Skeletal muscle tissue (tissue), 4 donors: ENCODE data around the gene SRP54. TPM values are rescaled to one million over a fixed set of nuclear protein-coding genes. Genes with fewer than 3 reads are reported as not detected.
A peak's percentile ranks its signal among the peaks of the same experiment; 100 is the strongest.

Experiments
- H3K27ac ChIP-seq: one replicate; pipeline ENCODE4 v1.7.0; 2013; ENCODE audit warnings: mild to moderate bottlenecking, low read depth, low read length, inconsistent platforms
- H3K27me3 ChIP-seq, 3 donors: one replicate each; pipeline ENCODE4 v1.7.0; 2013; ENCODE audit warnings: low read length in 3 of 3; ENCODE audit not compliant: control insufficient read depth in 3 of 3, insufficient read depth in 3 of 3
- H3K36me3 ChIP-seq, 3 donors: one replicate each; pipeline ENCODE4 v1.7.0; 2013; ENCODE audit warnings: low read length in 3 of 3; ENCODE audit not compliant: control insufficient read depth in 3 of 3, insufficient read depth in 3 of 3
- H3K4me1 ChIP-seq, 3 donors: one replicate each; pipeline ENCODE4 v1.7.0; 2013; ENCODE audit warnings: low read length in 3 of 3, mild to moderate bottlenecking in 3 of 3; ENCODE audit not compliant: control insufficient read depth in 3 of 3, insufficient read depth in 3 of 3
- H3K4me3 ChIP-seq, 3 donors: one replicate each; pipeline ENCODE4 v1.7.0; 2013; ENCODE audit warnings: low read length in 3 of 3
- H3K9ac ChIP-seq, 3 donors: one replicate each; pipeline ENCODE4 v1.7.0; 2013; ENCODE audit warnings: low read length in 3 of 3, mild to moderate bottlenecking in 3 of 3, moderate library complexity in 2 of 3, low read depth in 1 of 3
- H3K9me3 ChIP-seq, 3 donors: one replicate each; pipeline ENCODE4 v1.7.0; 2013; ENCODE audit warnings: low read length in 3 of 3; ENCODE audit not compliant: control insufficient read depth in 3 of 3
- total RNA-seq: library from RNA; depleted of rRNA; stranded (reverse); fragments of >200 nt; gene quantifications from one replicate; pipeline ENCODE4 v1.2.3, GENCODE V29; 2014
- donor health status: Osteomylitis.

The SRP54 gene
- 44.9 TPM for total RNA-seq

GRCh38 chr14:34982421-34983147 lies at the start of gene SRP54:
SRP54 (plus strand) TSS chr14:34982992; CDS start chr14:34996710, 13,718 bp downstream.
- Histone ChIP-seq H3K4me1 (peaks cover 18 to 30% (median 28%) of the 10 kb centered on the region in 3 donors), H3K4me3 (peak within 1 kb of the TSS; percentile 97 to 98 (median 98)), H3K9me3 (no peaks in the 10 kb centered on the region), H3K27me3 (no peaks in the 10 kb centered on the region), H3K36me3 (no peaks in the 10 kb centered on the region), H3K27ac (peak within 1 kb of the TSS; percentile 98), H3K9ac (peak within 1 kb of the TSS; percentile 88 to 98 (median 93))

DNA sequence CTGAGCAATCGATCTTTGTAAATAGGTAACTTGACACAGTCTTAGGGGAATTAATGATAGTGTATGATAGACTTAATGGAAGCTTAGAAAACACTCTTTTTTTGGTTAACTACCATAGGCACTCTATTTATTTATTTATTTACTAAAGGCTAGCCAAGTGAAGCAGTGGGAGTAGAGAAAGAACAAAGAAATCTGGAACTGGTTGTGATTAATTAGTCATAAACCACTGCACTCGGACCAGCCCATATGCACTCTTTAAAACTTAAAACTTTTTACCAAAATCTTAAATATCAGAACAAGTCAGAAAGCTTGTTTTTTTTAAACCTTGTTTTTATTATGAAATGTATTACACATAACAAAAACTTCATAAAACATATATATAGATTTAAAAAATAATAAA lies 49.5 kb upstream of the SRP54 start:
- no peaks in the 10 kb centered on the region for H3K27me3 ChIP-seq
- H3K27ac ChIP-seq, result no peak overlapping the region
- H3K4me1 ChIP-seq, result no peaks in the 10 kb centered on the region
- no peak overlapping the region for H3K4me3 ChIP-seq
- no peaks in the 10 kb centered on the region for H3K9me3 ChIP-seq
- H3K9ac ChIP-seq, result no peak overlapping the region
- no peaks in the 10 kb centered on the region for H3K36me3 ChIP-seq

DNA sequence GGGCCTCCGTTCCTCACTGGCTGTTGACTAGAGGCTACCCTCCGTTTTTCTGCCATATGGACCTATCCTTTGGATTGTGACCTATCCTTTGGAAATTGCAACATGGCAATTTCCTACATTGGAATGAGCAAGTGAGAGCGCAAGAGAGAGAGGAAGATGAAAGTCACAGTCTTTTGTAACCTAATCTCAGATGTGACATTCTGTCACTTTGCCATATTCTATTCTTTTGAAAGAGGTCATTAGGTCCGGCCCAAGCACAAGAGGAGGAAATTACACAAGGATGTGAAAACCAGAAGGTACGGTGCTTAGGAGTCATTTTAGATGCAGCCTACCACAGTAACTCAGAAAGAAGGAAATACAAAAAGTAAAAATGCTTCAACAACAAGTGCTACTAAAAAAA lies 47.3 kb upstream of the SRP54 start:
- no peaks in the 10 kb centered on the region for H3K27me3 ChIP-seq
- H3K27ac ChIP-seq, result no peak overlapping the region
- H3K4me1 ChIP-seq, result no peaks in the 10 kb centered on the region
- H3K9me3 ChIP-seq, result no peaks in the 10 kb centered on the region
- H3K4me3 ChIP-seq, result no peak overlapping the region
- H3K9ac ChIP-seq, result no peak overlapping the region
- H3K36me3 ChIP-seq, result no peaks in the 10 kb centered on the region

- Histone ChIP-seq H3K9me3 (no peaks in the 10 kb centered on the region), H3K36me3 (no peaks in the 10 kb centered on the region), H3K27ac (no peak overlapping the region), H3K9ac (no peak overlapping the region), H3K27me3 (no peaks in the 10 kb centered on the region), H3K4me1 (no peaks in the 10 kb centered on the region), H3K4me3 (no peak overlapping the region)
Measured at GRCh38 chr14:34937442-34937841, 45.4 kb upstream of the SRP54 start.

GRCh38 chr14:34937876-34938275 lies 44.9 kb upstream of the SRP54 start:
- Histone ChIP-seq H3K4me1 (no peaks in the 10 kb centered on the region), H3K9me3 (no peaks in the 10 kb centered on the region), H3K27me3 (no peaks in the 10 kb centered on the region), H3K36me3 (no peaks in the 10 kb centered on the region), H3K4me3 (no peak overlapping the region), H3K9ac (no peak overlapping the region), H3K27ac (no peak overlapping the region)

- Histone ChIP-seq H3K4me3 (no peak overlapping the region), H3K9ac (no peak overlapping the region), H3K27ac (no peak overlapping the region), H3K27me3 (no peaks in the 10 kb centered on the region), H3K4me1 (no peaks in the 10 kb centered on the region), H3K9me3 (no peaks in the 10 kb centered on the region), H3K36me3 (peaks cover 0 to 1% (median 0%) of the 10 kb centered on the region in 3 donors)
Measured at GRCh38 chr14:34943506-34943905, 39.3 kb upstream of the SRP54 start.

DNA sequence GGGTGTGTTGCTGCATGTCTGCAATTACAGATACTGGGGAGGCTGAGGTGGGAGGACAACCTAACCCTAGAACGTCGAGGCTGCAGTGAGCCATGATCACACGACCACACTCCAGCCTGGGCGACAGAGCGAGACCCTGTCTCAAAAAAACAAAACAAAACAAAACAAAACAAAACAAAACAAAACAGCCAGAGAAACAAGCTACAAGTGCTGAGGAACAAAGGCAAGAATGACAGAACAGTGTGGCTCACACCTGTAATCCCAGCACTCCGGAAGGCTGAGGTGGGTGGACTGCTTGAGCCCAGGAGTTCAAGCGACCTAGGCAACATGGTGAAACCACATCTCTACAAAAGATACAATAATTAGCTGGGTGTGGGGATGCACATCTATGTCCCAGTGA lies 38.0 kb upstream of the SRP54 start:
- H3K4me1 ChIP-seq, result no peaks in the 10 kb centered on the region
- no peak overlapping the region for H3K9ac ChIP-seq
- H3K36me3 ChIP-seq, result peaks cover 0 to 1% (median 0%) of the 10 kb centered on the region in 3 donors
- no peaks in the 10 kb centered on the region for H3K9me3 ChIP-seq
- no peak overlapping the region for H3K27ac ChIP-seq
- H3K27me3 ChIP-seq, result no peaks in the 10 kb centered on the region
- H3K4me3 ChIP-seq, result no peak overlapping the region

GRCh38 chr14:34946699-34947098 lies 36.1 kb upstream of the SRP54 start:
- H3K36me3 ChIP-seq, result peaks cover 0 to 1% (median 0%) of the 10 kb centered on the region in 3 donors
- H3K27me3 ChIP-seq, result no peaks in the 10 kb centered on the region
- no peaks in the 10 kb centered on the region for H3K4me1 ChIP-seq
- H3K9me3 ChIP-seq, result no peaks in the 10 kb centered on the region
- no peak overlapping the region for H3K9ac ChIP-seq
- no peak overlapping the region for H3K4me3 ChIP-seq
- H3K27ac ChIP-seq, result no peak overlapping the region

GRCh38 chr14:34951286-34951685 lies 31.5 kb upstream of the SRP54 start:
- H3K9ac ChIP-seq, result no peak overlapping the region

DNA sequence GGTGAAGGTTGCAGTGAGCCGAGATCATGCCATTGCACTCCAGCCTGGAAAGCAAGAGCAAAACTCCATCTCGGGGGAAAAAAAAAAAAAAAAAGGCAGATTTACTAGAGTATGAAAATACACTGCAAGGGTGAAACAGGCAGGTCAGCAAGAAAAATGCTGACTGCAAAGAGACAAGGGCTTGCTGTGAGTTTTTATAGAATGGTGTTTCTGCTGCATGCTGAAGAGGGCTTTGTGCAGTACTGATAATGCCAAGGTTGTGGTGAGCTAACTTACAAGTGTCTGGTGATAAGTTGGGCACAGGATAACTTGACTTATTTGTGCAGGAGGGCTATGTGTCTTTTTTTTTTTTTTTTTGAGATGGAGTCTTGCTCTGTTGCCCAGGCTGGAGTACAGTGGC lies 25.9 kb upstream of the SRP54 start:
- no peaks in the 10 kb centered on the region for H3K9me3 ChIP-seq
- no peak overlapping the region for H3K9ac ChIP-seq
- H3K36me3 ChIP-seq, result peaks cover 0 to 9% (median 3%) of the 10 kb centered on the region in 3 donors
- H3K4me1 ChIP-seq, result no peaks in the 10 kb centered on the region
- no peak overlapping the region for H3K27ac ChIP-seq
- no peak overlapping the region for H3K4me3 ChIP-seq
- H3K27me3 ChIP-seq, result no peaks in the 10 kb centered on the region

More at GRCh38 chr14:34951286-34951685, 31.5 kb upstream of the SRP54 start:
- Histone ChIP-seq H3K4me1 (no peaks in the 10 kb centered on the region), H3K36me3 (peaks cover 0 to 4% (median under 1%) of the 10 kb centered on the region in 3 donors), H3K27me3 (no peaks in the 10 kb centered on the region), H3K4me3 (no peak overlapping the region), H3K27ac (no peak overlapping the region), H3K9me3 (no peaks in the 10 kb centered on the region)
